ENCODE measurements around the gene FDXACB1.

Gene FDXACB1, protein sequence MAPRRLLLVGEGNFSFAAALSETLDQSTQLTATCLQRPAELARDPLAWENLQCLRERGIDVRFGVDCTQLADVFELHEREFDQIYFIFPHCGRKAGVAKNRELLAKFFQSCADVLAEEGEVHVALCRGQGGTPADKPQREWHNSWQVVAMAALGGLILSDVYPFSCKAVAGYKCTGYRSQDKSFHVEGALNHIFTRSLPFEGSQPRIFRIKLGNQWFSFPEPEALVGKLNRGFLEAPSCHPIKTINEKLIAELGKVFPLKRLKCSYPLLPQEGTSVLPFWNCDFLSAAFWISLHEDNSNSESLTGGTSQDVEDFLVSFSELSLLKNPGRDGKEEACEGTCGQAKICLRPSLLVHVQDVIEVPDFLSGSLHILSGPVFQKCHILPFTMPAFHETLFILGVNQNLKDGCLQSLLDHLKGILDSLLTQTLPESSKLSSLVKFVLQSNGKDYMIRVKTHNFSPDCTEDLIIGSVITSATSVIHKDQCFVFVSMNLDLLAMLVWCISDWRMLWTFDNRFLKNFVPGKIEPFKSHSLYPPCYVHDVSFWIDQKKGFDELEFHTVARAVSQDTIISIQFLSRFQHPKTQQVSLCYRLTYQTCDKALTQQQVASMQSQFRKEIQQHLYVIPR

DNA sequence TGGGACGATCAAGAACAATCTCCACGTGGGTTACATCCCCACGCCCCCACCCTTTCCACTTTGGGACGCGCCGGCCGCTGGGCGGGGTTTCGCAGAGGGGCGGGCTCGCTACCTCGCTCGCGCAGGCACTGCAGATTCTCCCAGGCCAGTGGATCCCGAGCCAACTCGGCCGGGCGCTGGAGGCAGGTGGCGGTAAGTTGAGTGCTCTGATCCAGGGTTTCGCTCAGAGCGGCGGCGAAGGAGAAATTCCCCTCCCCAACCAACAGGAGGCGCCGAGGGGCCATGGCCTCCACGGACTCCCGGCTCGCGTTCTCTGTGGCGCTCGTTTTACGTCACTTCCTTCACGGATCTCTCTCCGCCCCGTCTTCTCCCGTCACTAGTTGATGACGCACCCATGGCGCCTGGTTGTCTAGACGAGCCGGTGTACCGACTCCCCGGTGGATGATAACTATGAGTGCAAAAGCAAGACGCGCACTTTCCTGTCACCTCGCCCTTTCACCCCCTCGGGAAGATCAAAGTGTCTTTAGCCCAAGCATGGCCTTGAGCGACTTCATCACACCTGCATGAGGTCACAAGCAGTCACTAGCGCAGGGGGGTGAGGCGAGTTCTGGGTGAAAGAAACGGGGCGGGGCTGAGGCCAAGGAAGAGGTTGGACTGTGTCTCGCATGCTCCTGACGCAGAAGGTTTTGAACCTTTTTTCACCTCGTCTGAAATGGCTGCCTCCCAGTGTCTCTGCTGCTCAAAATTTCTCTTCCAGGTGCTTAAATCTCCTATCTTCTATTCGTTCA is at the start of gene FDXACB1, which contains the start of gene CFAP68:
FDXACB1 (minus strand) TSS at position 317 of the 788 bp plus-strand sequence; CDS start at position 284, 33 bp downstream.
CFAP68 (plus strand) TSS at position 693 of the 788 bp plus-strand sequence; CDS start at position 713, 20 bp downstream.
- peak; percentile 99 for DNase-seq

DNA sequence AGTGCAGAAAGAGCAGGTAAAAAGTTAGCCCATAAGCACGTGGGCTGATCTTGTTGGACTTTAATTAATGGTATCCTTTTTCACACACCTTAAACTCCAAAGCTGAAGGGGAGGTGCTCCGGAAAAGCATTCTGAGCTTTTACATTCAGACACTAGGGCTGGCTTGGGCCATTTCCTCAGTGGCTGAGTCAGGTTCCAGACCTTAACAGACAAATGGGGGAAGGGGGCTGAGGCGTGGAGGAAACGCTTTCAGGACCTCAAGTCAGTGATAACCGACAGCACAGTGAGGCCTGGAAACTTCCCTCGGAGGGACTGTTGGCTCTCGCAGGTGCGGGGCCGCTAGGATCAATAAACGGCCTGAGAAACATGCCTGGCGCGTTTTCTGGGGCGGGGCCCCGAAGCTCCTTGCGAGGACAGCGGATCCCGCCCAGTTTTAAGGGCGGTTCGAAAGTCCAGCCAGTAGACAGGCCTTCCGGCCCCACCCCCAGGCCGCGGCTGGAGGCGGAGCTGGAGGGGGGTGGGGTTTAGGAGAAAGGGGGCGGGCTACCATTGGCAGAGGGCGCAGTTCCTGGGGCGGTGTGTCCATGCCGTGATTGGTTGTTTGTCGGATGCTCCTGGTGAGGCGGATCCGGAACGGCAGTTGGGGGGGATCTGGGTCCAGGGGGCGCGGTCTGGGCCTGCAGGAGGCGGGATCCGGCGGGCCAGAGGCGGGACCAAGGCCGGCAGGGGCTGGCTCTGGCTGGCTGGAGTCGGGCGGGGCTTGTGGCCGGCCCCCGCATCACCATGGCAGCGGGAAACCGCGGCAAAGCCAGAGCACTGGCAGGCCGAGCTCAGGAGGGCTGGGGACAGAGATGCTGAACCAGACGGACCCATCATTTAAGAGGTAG is 47.8 kb upstream of the FDXACB1 start:
- peak; percentile 98 for DNase-seq

DNA sequence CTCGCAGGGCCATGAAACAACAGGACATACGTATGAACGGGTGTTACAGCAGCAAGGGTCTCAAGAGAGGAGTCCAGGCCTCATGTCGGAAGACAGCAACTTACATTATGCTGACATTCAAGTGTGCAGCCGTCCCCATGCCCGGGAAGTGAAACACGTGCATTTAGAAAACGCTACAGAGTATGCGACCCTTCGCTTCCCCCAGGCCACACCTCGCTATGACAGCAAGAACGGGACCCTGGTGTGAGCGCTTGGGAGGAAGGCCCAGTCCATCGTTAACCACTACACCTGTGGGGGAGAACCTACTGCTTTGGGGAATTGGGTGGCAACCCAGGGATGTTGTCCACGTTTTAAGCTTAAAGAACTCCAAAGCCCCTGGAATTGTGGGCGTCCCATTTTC is 47.0 kb upstream of the FDXACB1 start:
- DNase-seq = no peak

DNA sequence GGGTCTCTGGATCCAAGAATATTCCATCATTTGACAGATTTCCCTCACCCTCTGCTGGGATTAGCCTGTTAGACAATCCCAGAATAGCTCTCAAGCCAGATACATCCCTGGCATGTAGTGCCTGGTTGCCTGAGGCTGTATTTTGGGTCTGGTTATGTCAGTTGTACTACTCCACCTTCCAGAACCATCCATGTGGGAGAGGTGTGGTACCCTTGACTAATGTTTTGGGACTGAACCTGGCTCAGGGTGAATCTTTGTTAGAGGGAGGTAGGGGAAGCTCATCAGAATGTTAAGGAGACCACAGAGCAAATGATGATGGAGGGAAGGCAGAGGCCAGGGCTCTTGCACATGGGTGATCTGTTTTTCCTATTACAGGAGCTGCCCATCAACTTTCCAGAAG is 45.0 kb upstream of the FDXACB1 start:
- DNase-seq = no peak

DNA sequence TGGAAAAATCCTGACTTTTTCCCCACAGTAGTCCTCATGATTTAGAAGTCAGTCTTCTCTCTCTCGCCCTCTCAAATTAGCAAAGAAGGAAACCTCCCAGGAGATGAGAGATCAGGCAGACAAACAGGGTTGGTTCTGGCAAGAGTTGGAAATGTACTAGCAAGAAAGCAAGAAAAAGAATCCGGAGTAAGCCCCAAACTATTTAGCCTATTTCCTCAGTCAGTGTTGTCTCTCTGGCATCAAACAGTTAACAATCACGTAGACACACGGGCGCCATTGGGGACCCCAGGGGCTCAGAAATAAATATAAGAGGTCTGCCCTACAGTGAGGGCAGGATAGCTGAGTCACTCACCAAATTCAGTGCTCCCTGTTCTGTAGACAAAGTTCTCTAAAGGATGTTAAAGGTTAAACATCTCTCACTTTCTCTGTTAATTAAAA is 44.4 kb upstream of the FDXACB1 start:
- DNase-seq = no peak

DNA sequence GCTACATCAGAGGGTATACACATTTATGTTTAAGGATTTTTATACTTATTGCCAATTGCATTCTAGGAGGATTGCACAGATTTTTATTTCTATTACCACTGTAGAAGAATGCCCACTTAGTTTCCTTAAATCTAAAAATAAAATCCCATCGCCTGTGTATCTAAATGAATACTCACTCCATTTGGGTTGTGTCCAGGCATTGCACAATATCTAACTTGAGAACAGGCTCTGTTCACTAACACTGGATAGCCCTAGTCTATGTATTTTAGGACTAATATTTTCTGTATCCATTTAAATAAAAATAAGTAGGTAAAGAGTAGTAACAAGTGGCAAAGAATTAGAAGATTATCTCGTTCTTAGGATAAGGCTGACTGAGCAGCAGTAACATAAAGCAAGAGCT is 43.8 kb upstream of the FDXACB1 start:
- no peak for DNase-seq

DNA sequence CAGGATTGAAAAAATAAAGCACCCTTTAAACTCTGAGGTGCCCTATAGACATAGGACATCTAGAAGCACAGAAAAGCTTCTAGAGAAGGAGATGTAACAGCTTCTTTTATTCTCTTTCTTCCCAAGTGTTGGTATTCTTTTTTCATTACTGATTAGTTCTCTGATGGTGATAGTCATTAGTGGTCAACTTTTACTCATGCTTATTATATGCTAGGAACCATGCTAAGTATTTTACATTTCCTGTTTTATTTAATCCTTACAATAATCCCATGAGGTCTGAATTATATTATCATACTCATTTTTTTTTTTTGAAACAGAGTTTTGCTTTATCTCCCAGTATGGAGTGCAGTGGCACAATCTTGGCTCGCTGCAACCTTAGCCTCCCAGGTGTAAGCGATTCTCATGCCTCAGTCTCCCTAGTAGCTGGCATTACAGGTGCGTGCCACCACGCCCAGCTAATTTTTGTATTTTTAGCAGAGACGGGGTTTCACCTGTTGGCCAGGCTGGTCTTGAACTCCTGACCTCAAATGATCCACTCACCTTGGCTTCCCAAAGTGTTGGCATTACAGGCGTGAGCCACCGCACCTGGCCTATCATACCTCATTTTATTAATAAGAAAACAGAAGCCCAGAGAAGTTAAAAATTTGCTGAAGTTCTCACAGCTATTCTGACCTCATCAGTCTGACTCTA is 42.7 kb upstream of the FDXACB1 start:
- DNase-seq = no peak

DNA sequence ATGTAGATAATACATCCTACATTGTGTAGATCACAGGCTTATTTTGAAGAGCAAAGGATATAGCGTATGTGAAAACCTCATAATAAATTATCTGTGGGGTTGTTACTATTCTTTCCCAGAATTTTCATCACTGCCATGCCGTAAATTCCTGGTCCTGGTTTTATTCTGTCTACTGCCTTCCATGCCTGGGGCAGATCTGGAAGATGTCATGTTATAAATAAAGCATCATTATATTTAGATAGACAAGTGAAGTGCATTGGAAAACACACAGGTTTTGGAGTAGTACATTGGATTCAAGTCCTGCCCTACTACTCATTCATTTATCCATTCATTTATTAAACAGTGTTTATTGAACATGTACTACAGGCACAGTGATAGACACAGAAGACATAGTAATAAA is 41.9 kb upstream of the FDXACB1 start:
- no peak for DNase-seq

DNA sequence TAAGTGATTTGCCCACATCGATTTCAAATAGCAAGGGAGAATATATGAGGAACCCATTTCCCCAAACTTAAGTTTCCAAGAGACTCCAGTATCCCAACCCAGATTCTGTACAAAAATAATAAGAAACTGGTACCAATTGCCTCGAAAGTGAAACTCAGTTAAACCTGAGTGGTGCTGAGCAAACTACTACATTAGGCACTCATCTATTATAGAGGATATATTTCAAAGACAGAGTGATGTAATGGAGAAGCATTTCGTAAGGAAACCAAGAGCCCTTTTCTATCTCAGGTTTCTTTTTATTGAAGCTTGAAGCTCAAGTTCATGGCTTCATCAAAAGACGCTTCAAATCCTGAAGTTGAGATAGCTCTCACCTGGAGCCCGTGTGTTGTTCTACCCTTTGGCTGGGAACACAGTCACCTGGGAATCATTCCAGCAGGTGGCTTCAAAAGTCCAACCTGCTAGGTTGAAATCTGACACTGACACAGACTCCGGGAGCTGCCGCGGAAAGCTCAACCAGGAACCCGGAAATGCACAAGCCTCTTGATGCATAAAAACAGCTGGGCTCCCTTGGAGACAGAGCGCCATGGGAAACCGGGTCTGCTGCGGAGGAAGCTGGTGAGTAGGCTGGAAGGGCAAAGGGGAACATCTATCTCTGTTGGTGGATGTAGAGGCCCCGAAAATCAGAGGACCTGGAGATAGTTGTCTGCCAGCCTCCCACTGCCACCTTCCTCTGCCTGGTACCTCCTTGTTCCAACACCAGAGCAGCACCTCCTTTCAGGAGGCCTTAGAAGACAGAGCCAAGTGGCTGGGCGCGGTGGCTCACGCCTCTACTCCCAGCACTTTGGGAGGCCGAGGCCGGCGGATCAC is 39.7 kb upstream of the FDXACB1 start, which contains the start of gene C11orf52:
C11orf52 (plus strand) TSS at position 524 of the 867 bp plus-strand sequence; CDS start at position 584, 60 bp downstream.
- peak; percentile 97 for DNase-seq

DNA sequence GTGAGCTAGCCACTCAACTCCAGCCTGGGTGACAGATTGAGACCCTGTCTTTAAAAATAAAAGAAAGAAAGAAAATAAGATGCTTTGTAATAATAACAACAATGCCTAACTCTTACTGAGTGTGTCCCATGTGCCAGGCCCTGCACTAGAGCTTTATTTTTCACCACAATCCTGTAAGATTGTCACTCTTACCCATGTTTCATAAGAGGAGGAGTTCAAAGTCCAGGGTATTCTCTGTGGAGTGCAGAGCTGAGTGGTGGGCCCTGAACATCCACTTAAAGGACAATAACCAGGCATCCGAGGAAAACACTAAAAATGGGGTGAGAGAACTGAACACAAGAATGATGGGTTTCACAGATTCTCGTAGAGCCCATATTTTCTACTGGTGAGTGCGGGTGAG is 38.8 kb upstream of the FDXACB1 start:
- no peak for DNase-seq

DNA sequence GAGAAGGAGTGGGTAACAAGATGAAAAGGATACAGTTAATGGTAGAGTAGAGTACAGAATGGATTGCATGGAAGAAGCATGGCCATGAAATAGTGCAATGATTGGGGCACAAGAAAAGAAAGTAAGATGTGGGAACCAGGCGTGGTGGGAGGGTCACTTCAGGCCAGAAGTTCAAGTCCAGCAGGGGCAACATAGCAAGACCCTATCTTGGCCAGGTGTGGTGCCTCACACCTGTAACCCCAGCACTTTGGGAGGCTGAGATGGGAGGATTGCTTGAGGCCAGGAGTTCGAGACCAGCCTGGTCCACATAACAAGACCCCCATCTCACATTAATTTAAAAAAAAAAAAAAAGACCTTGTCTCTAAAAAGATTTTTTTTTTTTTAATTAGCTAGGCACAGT is 38.3 kb upstream of the FDXACB1 start:
- no peak for DNase-seq

DNA sequence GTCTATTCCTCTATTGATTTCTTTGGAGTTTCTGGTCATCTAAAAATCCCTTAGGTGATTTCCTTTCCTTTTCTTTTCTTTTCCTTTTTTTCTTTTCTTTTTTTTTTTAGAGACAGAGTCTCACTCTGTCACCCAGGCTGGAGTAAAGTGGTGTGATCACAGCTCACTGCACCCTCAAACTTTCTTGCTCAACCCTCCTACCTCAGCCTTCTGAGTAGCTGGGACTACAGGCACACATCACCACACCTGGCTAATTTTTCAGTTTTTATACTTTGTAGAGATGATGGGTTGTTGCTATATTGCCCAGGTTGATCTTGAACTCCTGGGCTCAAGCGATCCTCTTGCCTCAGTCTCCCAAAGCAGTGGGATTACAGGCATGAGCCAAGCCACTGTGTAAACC is 37.8 kb upstream of the FDXACB1 start:
- DNase-seq = no peak

DNA sequence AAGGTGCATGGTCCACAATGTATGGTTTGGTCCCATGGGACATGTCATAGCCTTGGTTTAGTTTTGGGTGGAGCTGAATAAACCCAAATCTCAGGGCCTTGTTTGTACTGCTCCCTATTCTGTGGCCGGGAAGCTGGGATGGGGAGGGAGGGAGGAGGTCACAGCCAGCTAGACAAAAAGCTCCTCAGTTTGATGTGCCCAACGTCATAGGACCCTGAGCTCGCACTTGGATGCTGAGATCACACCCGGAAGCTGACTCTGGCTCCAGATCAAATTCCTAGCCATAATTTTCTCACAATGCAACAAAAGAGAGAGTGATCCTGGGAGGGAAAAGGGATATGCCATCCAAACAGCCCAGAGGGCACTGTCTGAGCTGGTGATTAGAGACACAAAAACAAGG is 35.0 kb upstream of the FDXACB1 start:
- no peak for DNase-seq

DNA sequence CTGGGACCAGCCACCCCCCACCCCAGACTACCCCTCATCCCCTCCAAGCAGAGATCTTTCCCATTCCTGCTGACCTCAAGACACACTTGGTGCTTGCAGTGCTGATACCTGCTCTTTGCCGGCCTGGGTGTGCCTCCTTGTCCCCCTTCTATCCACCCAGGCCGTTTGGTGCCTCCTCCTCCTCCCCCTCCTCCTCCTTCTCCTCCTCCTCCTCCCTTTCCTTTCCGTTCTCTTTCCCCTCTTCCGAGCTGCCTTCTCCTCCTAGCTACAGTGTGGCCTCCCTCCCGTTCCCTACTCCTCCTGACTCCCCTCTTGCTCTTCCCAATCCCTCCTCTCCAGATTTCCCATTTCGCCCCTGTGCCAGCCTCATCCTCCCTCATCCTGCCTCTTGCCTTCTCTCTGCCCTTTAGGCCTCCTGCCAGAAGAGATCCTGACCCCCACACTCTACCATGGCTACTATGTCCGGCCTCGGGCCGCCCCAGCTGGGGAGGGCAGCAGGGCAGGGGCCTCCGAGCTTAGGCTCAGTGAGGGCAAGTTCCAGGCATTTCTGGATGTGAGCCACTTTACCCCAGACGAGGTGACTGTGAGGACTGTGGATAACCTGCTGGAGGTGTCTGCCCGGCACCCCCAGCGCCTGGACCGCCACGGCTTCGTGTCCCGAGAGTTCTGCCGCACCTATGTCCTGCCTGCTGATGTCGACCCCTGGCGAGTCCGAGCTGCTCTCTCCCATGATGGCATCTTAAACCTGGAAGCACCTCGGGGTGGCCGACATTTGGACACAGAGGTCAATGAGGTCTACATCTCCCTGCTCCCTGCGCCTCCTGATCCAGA is 34.3 kb upstream of the FDXACB1 start:
- no peak for DNase-seq

DNA sequence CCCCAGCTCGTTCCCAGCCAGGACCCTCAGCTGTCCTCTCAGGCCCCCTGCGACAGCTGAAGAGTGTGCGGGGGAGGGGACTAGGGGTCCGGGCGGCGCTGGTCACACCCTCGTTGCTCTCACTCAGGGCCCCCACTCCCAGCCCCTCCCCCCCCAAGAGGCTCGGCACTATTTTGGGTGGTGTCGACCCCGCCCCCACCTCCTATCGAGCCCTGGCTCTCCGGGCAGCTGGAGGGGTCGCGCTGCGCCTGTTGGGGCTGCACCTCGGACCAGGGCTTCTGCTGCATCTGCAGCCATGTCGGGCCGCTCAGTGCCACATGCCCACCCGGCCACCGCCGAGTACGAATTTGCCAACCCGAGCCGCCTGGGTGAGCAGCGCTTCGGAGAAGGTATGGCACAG is 33.6 kb upstream of the FDXACB1 start, which contains the start of gene HSPB2:
HSPB2 (plus strand) TSS at position 200 of the 400 bp plus-strand sequence; CDS start at position 296, 96 bp downstream.
- no peak for DNase-seq

DNA sequence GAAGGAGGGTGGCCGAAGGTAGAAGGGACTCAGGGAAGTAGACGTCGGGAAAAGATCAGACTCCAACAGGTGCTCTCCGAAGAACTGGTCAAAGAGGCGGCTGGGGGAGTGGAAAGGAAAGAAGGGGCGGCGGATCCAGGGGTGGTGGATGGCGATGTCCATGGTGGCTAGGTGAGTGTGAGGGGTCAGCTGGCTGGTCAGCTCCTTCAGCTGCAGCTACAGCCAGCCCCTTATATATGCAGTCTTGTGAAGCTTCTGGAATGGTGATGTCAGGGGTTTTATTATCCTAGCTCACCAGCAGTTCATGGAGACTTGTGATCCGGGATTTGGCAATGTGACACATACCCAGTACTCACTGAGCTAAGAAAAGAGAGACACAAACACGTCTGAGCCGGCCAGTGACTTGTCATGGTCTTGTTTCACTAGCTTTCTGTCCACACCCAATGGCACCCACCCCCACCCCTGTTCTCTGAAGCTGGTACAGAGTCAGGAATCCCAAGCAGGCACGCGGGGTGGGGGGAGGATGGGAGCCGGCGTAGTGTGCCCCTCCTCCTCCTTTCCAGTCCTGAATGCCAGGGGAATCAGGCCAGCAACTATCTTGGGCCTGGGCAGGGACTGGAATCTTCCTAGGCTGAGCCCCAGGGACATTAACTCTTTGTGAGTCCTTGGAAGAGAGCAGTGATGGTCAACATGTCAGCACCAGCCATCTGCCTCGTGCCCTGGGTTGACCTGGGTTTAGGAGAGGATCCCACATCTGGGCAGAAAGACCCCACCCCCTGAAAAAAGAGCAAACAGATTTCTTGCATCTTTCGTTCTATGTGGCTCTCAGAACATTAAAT is 32.8 kb upstream of the FDXACB1 start, which contains the start of gene CRYAB:
CRYAB (minus strand) TSS at position 208 of the 839 bp plus-strand sequence; CDS start at position 162, 46 bp downstream.
- no peak for DNase-seq

DNA sequence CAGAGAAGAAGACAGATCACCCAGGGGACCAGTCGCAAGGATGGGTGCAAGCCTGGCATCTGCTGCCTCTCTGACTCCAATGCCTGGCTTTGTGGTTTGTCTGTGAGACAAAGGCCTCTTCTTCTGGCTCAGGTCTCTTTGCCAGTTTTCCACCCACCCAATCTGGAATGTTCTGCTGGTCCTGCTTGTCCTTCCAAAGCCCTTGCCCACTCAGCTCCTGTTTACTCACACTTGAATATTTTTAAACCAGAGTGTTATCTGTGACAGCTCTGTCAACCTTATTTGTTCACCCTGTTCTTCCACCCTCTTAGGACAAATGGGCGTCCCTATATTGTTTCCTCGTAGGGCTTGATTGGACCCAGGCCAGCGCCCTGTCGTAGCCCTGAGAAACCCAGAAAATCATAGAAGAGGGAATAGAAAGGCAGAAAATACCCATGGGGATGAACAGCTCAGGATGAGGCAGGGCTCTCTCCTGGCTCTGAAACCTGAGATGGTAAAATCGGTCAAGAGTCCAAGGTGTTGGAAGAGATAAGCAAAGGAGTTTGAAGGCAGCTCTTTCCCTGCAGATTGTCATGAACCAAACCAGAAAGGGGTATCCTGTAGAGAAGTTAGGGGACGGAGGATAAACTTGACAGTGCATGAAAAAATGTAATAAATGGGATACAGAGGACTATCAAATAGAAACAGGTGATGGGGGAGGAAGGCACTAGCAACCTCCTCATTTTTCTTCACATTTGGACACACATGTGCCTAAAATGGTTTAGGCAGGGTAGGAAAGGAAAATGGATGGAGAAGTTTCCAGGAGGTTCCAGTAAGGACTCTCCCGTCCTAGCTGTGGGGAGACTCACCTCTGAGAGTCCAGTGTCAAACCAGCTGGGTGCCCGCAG is 32.0 kb upstream of the FDXACB1 start:
- peak; percentile 14 for DNase-seq
